HL-60 (cell line): ENCODE results near the gene CBFA2T2.
"Not testable (repeated sequence)": the region's sequence is repeated elsewhere in the genome, so short reads cannot be mapped to it uniquely, and the experiment has no call there.

Experiments used
- DNase-seq, 2 experiments: peaks; one replicate each; pipeline ENCODE4 v3.0.0-alpha.2; 2010 to 2020; ENCODE audit warnings: low read depth in 1 of 2, low spot score in 1 of 2
- H3K27ac ChIP-seq: fragments of 250-450 bp; sonication (Bioruptor Pico); replicated peaks from 2 replicates; pipeline ENCODE4 v1.5.1; 2020; ENCODE audit warnings: mild to moderate bottlenecking, moderate library complexity
- H3K27me3 ChIP-seq: fragments of 250-450 bp; sonication (Bioruptor Pico); 2 replicates; pipeline ENCODE4 v1.5.1; 2021; ENCODE audit warnings: mild to moderate bottlenecking, moderate library complexity; ENCODE audit not compliant: insufficient read depth, poor library complexity, severe bottlenecking
- H3K4me3 ChIP-seq: replicated peaks from 2 replicates; pipeline ENCODE4 v1.5.1; 2011; ENCODE audit warnings: mild to moderate bottlenecking, control low read depth, low read length; ENCODE audit not compliant: insufficient read depth
- GABPA ChIP-seq: IDR thresholded peaks from 2 replicates; pipeline ENCODE4 v1.6.1; 2012; ENCODE audit warnings: low read depth
- POLR2AphosphoS5 ChIP-seq: IDR thresholded peaks from 2 replicates; pipeline ENCODE4 v1.6.1; 2012; ENCODE audit warnings: low read depth
- SPI1 ChIP-seq: IDR thresholded peaks from 2 replicates; pipeline ENCODE4 v1.6.1; 2012; ENCODE audit warnings: low read depth, mild to moderate bottlenecking, borderline replicate concordance
- TF ChIP-seq, protein P1 (sequence below): IDR thresholded peaks from one replicate; pipeline ENCODE4 v1.5.1; 2011; ENCODE audit warnings: low read length, control low read depth, inconsistent platforms; ENCODE audit not compliant: insufficient read depth
- TF ChIP-seq, protein P2 (sequence below): IDR thresholded peaks from 2 replicates; pipeline ENCODE4 v1.6.1; 2012; ENCODE audit warnings: low read depth; ENCODE audit not compliant: insufficient replicate concordance

Gene CBFA2T2

DNA sequence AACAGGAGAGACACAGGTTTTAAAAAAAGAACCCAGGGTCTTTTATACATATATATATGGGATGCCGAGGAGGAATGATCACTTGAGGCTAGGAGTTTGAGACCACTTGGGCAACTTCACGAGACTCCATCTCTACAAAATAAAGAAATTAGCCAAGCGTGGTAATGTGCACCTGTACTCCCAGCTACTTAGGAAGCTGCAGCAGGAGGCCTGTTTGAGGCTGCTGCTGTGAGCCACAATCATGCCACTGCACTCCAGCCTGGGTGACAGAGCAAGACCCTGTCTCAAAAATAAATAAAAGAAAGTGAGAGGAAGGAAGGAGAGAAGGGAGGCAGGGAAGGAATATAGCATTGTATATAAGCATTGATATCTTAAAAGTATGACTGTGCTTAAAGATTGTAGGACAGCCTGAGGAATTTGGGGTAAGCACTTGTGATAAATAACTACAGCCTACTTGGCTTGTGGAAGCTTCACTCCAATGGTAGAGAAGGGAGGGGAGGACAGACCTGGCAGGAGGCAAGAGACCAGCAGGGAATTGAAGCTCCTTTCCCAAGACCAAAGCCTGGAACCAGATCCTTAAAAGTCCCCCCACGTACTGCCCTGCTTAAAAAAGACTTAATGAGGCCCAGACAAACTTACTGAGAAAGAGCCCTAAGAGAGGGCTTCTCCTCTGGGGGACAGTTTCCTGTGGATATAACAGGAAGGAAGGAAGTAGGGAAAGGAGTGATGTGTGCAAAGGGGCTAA, 43.8 kb upstream of the CBFA2T2 start:
- H3K27ac ChIP-seq: no peak overlapping the region
- TF ChIP-seq POLR2AphosphoS5: no peak
- TF ChIP-seq, protein P1, sequence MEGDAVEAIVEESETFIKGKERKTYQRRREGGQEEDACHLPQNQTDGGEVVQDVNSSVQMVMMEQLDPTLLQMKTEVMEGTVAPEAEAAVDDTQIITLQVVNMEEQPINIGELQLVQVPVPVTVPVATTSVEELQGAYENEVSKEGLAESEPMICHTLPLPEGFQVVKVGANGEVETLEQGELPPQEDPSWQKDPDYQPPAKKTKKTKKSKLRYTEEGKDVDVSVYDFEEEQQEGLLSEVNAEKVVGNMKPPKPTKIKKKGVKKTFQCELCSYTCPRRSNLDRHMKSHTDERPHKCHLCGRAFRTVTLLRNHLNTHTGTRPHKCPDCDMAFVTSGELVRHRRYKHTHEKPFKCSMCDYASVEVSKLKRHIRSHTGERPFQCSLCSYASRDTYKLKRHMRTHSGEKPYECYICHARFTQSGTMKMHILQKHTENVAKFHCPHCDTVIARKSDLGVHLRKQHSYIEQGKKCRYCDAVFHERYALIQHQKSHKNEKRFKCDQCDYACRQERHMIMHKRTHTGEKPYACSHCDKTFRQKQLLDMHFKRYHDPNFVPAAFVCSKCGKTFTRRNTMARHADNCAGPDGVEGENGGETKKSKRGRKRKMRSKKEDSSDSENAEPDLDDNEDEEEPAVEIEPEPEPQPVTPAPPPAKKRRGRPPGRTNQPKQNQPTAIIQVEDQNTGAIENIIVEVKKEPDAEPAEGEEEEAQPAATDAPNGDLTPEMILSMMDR: no peak
- no peak for TF ChIP-seq GABPA
- no peak for TF ChIP-seq SPI1
- TF ChIP-seq, protein P2, sequence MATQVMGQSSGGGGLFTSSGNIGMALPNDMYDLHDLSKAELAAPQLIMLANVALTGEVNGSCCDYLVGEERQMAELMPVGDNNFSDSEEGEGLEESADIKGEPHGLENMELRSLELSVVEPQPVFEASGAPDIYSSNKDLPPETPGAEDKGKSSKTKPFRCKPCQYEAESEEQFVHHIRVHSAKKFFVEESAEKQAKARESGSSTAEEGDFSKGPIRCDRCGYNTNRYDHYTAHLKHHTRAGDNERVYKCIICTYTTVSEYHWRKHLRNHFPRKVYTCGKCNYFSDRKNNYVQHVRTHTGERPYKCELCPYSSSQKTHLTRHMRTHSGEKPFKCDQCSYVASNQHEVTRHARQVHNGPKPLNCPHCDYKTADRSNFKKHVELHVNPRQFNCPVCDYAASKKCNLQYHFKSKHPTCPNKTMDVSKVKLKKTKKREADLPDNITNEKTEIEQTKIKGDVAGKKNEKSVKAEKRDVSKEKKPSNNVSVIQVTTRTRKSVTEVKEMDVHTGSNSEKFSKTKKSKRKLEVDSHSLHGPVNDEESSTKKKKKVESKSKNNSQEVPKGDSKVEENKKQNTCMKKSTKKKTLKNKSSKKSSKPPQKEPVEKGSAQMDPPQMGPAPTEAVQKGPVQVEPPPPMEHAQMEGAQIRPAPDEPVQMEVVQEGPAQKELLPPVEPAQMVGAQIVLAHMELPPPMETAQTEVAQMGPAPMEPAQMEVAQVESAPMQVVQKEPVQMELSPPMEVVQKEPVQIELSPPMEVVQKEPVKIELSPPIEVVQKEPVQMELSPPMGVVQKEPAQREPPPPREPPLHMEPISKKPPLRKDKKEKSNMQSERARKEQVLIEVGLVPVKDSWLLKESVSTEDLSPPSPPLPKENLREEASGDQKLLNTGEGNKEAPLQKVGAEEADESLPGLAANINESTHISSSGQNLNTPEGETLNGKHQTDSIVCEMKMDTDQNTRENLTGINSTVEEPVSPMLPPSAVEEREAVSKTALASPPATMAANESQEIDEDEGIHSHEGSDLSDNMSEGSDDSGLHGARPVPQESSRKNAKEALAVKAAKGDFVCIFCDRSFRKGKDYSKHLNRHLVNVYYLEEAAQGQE: no peak
- no peak overlapping the region for H3K4me3 ChIP-seq

DNA sequence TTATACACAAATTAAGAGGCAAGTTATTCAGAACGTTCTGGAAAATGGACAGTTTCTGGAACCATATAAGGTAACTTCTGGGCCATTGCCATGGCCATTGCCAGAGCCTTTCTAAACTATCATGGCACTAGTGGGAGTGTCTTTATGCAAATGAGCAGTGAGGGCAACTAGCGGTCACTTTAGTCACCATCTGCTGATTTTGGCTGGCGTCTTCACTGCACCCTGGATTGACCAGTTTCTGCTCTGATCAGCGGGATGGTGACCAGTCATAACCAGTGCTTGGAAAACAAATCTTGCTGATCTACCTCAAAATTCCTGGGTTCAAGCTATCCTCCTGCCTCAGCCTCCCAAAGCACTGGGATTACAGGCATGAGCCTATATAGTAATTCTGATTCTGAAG, 39.0 kb upstream of the CBFA2T2 start:
- Histone ChIP-seq H3K4me3 (no peak overlapping the region), H3K27ac (no peak overlapping the region), H3K27me3 (no peaks in the 10 kb centered on the region)
- TF ChIP-seq, protein P1: no peak
- no peak for TF ChIP-seq POLR2AphosphoS5
- TF ChIP-seq, protein P2: no peak
- TF ChIP-seq SPI1: no peak
- no peak for TF ChIP-seq GABPA
- DNase-seq: no peak

More for the DNA sequence above, 43.8 kb upstream of the CBFA2T2 start:
- peaks cover 5% of the 10 kb centered on the region for H3K27me3 ChIP-seq
- no peak for DNase-seq

DNA sequence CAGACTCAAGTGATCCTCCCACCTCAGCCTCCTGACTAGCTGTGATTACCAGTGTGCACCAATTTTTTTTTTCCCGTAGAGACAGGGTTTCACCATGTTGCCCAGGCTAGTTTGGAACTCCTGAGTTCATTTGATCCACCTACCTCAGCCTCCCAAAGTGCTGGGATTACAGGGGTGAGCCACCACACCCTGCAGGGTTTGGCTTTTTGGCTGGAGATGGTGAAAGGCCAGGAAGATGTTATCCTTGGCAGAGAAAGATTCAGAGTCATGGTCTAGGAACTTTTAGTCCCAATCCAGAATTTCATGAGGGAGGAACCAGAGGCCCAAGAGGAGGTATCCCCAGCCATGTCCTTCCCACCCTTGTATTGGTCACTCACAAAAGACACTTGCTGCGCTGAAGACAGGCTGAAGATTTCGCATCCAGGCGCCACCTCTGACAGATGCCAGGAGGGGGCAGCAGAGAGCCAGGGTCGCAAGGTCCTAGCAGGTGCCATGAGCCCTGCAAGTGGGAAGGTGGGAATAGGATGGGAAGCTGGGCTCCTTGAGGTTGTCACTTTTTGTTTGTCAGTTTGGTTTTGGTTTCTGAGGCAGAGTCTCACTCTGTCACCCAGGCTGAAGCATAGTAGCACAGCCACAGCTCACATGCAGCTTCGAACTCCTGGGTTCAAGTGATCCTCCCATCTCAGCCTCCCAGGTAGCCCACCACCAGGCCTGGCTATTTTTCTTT, 32.8 kb upstream of the CBFA2T2 start:
- not testable (repeated sequence) for H3K27me3 ChIP-seq, H3K27ac ChIP-seq, H3K4me3 ChIP-seq
- peak; percentile 56 to 76 for DNase-seq
- TF ChIP-seq, protein P1: peak; percentile 91
